BE2C (cell line): Measurements from ENCODE around the gene RIPK3.
A peak's percentile ranks its signal among the peaks of the same experiment; 100 is the strongest.

ENCODE experiments used
- DNase-seq: peaks from one replicate; pipeline ENCODE4 v3.0.0-alpha.2; 2020
- H3K27me3 ChIP-seq: fragments of 250-450 bp; sonication (Bioruptor Pico); 2 replicates; pipeline ENCODE4 v1.5.1; 2020; ENCODE audit warnings: mild to moderate bottlenecking
- H3K36me3 ChIP-seq: fragments of 250-450 bp; sonication (Bioruptor Pico); 2 replicates; pipeline ENCODE4 v1.5.1; 2020; ENCODE audit warnings: mild to moderate bottlenecking
- H3K4me1 ChIP-seq: fragments of 250-450 bp; sonication (Bioruptor Pico); 2 replicates; pipeline ENCODE4 v1.5.1; 2020
- H3K4me3 ChIP-seq: 2 replicates; pipeline ENCODE4 v1.5.1; 2011; ENCODE audit warnings: low read depth, low read length
- H3K9me3 ChIP-seq: fragments of 250-450 bp; sonication (Bioruptor Pico); 2 replicates; pipeline ENCODE4 v1.5.1; 2020
- CTCF ChIP-seq: IDR thresholded peaks from 2 replicates; pipeline ENCODE4 v1.5.1; 2012; ENCODE audit warnings: mild to moderate bottlenecking, low read depth, low read length

Gene RIPK3

GRCh38 chr14:24353559-24354481 lies 14.0 kb upstream of the RIPK3 start:
- no peaks in the 10 kb centered on the region for H3K4me1 ChIP-seq
- TF ChIP-seq CTCF, result no peak
- H3K4me3 ChIP-seq, result no peak overlapping the region
- no peaks in the 10 kb centered on the region for H3K9me3 ChIP-seq
- peaks cover 46% of the 10 kb centered on the region for H3K27me3 ChIP-seq
- DNase-seq, result no peak
- H3K36me3 ChIP-seq, result no peaks in the 10 kb centered on the region

- peak; percentile 38 for TF ChIP-seq CTCF
- no peaks in the 10 kb centered on the region for H3K36me3 ChIP-seq
- no peak for DNase-seq
- no peaks in the 10 kb centered on the region for H3K4me1 ChIP-seq
- peaks cover 68% of the 10 kb centered on the region for H3K27me3 ChIP-seq
- H3K4me3 ChIP-seq, result no peak overlapping the region
- H3K9me3 ChIP-seq, result no peaks in the 10 kb centered on the region
Observed at GRCh38 chr14:24351517-24351916, 11.7 kb upstream of the RIPK3 start.

GRCh38 chr14:24349742-24350141 lies 10.0 kb upstream of the RIPK3 start:
- no peaks in the 10 kb centered on the region for H3K9me3 ChIP-seq
- DNase-seq, result no peak
- no peaks in the 10 kb centered on the region for H3K4me1 ChIP-seq
- no peak overlapping the region for H3K4me3 ChIP-seq
- peaks cover 78% of the 10 kb centered on the region for H3K27me3 ChIP-seq
- H3K36me3 ChIP-seq, result no peaks in the 10 kb centered on the region
- no peak for TF ChIP-seq CTCF

- H3K4me1 ChIP-seq, result no peaks in the 10 kb centered on the region
- no peak for TF ChIP-seq CTCF
- H3K4me3 ChIP-seq, result no peak overlapping the region
Observed at GRCh38 chr14:24348186-24348585, 8.4 kb upstream of the RIPK3 start.

GRCh38 chr14:24347134-24347533 lies 7.3 kb upstream of the RIPK3 start:
- no peak for TF ChIP-seq CTCF
- no peaks in the 10 kb centered on the region for H3K4me1 ChIP-seq
- H3K4me3 ChIP-seq, result no peak overlapping the region
- DNase-seq, result no peak
- H3K9me3 ChIP-seq, result no peaks in the 10 kb centered on the region
- peaks cover 83% of the 10 kb centered on the region for H3K27me3 ChIP-seq
- H3K36me3 ChIP-seq, result no peaks in the 10 kb centered on the region

More at GRCh38 chr14:24348186-24348585, 8.4 kb upstream of the RIPK3 start:
- peaks cover 86% of the 10 kb centered on the region for H3K27me3 ChIP-seq
- DNase-seq, result no peak
- no peaks in the 10 kb centered on the region for H3K36me3 ChIP-seq
- no peaks in the 10 kb centered on the region for H3K9me3 ChIP-seq
